ENCODE results near the gene PELI3. TPM values are rescaled to one million over a fixed set of nuclear protein-coding genes. Genes with fewer than 3 reads are reported as not detected.

PELI3 gene
- total RNA-seq, 4 donors from 2014 or later: 20.5 to 43.9 (median 29.9) TPM

DNA sequence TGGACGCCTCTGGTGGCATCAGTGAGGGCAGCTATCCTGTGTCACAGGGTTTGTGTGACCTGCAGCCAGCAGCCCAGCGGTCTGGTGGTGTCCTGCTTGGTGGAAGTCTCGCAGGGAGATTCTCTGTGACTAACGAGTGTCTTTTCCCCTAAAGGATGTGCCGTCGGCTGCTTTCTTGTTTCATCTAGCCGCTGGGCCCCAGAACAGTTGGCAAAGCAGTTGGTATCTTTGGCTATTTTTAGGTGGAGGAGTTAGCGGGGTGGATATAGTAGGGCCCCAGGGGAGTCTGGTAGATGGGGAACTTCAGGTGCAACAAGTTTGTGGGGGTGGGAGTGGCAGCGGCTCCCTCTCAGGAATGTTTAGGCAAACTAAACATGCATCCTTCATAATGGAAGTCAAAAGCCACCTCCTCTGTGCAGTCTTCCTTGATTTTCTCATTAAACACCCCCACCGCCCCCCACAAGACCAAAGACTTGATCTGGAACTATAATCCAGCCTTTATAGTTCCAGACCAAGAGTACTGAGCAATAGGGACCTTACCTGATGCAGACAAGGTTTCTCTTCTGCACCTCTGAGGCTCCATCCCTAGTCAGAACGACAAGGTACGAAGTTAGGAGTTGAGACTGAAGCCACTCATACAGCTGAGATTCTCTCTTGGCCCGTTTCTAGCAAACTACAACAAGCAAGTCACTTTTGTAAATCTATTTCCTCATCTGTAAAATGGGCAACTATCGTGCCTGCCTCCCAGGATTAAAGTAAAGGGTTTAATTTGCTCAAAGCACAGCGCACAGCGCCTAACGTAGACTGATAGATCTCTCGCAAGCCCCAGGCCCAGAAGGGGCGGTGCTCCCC lies 1.1 kb upstream of the PELI3 start:
- Histone ChIP-seq H3K36me3 (peaks cover 0 to 17% of the 10 kb centered on the region in 2 donors), H3K4me1 (peaks cover 0 to 34% (median 15%) of the 10 kb centered on the region in 3 donors), H3K4me3 (peak overlapping the region; percentile 79 to 91), H3K27me3 (no peaks in the 10 kb centered on the region), H3K27ac (peak overlapping the region in 3 of 4 donors; percentile 83 to 92 (median 85)), H3K9me3 (no peaks in the 10 kb centered on the region)
- no peak for ATAC-seq
- 29 to 34% methylated on average over 7 to 8 of the region's 19 CpGs for WGBS, 2 donors (ENCODE audit: low coverage in 1 of 2)
- no peak for TF ChIP-seq POLR2AphosphoS5 (IDR thresholded peaks at IDR 0.05)
- TF ChIP-seq, protein P1, sequence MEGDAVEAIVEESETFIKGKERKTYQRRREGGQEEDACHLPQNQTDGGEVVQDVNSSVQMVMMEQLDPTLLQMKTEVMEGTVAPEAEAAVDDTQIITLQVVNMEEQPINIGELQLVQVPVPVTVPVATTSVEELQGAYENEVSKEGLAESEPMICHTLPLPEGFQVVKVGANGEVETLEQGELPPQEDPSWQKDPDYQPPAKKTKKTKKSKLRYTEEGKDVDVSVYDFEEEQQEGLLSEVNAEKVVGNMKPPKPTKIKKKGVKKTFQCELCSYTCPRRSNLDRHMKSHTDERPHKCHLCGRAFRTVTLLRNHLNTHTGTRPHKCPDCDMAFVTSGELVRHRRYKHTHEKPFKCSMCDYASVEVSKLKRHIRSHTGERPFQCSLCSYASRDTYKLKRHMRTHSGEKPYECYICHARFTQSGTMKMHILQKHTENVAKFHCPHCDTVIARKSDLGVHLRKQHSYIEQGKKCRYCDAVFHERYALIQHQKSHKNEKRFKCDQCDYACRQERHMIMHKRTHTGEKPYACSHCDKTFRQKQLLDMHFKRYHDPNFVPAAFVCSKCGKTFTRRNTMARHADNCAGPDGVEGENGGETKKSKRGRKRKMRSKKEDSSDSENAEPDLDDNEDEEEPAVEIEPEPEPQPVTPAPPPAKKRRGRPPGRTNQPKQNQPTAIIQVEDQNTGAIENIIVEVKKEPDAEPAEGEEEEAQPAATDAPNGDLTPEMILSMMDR (IDR thresholded peaks at IDR 0.05): no peak
- no peak for TF ChIP-seq POLR2A (IDR thresholded peaks at IDR 0.05)
- TF ChIP-seq EP300 (IDR thresholded peaks at IDR 0.05): no peak

GRCh38 chr11:66467034-66467659 lies 442 bp downstream of the PELI3 start:
- WGBS, 2 donors (ENCODE audit: low coverage in 1 of 2): 0 to 5% methylated on average over 1 to 10 of the region's 72 CpGs
- TF ChIP-seq, protein P1 (IDR thresholded peaks at IDR 0.05): peak in 3 of 4 experiments; percentile 35 to 73 (median 68)
- no peak for TF ChIP-seq POLR2AphosphoS5 (IDR thresholded peaks at IDR 0.05)
- no peak for TF ChIP-seq POLR2A (IDR thresholded peaks at IDR 0.05)
- TF ChIP-seq EP300 (IDR thresholded peaks at IDR 0.05): no peak
- Histone ChIP-seq H3K36me3 (peaks cover 0 to 32% of the 10 kb centered on the region in 2 donors), H3K27me3 (no peaks in the 10 kb centered on the region), H3K4me1 (peaks cover 0 to 34% (median 15%) of the 10 kb centered on the region in 3 donors), H3K9me3 (no peaks in the 10 kb centered on the region), H3K4me3 (peak overlapping the region; percentile 79 to 91), H3K27ac (peak overlapping the region in 3 of 4 donors; percentile 83 to 92 (median 85))
- ATAC-seq: peak; percentile 65

- Histone ChIP-seq H3K27me3 (no peaks in the 10 kb centered on the region), H3K4me3 (peak overlapping the region; percentile 79 to 91), H3K36me3 (peaks cover 0 to 38% of the 10 kb centered on the region in 2 donors), H3K9me3 (no peaks in the 10 kb centered on the region), H3K4me1 (peaks cover 0 to 34% (median 15%) of the 10 kb centered on the region in 3 donors), H3K27ac (peak overlapping the region in 3 of 4 donors; percentile 83 to 92 (median 85))
- 43% methylated on average over 3 of the region's 6 CpGs; no CpG with 5 or more reads in 1 of the 2 donors for WGBS, 2 donors (ENCODE audit: low coverage in 1 of 2)
- TF ChIP-seq EP300 (IDR thresholded peaks at IDR 0.05) (no peak), POLR2AphosphoS5 (IDR thresholded peaks at IDR 0.05) (no peak), POLR2A (IDR thresholded peaks at IDR 0.05) (no peak)
- TF ChIP-seq, protein P1 (IDR thresholded peaks at IDR 0.05): no peak
- no peak for ATAC-seq
Measured at GRCh38 chr11:66467756-66468155, 1.1 kb downstream of the PELI3 start.

GRCh38 chr11:66468691-66469090 lies 2.0 kb downstream of the PELI3 start:
- Histone ChIP-seq H3K36me3 (peaks cover 0 to 48% of the 10 kb centered on the region in 2 donors), H3K4me3 (no peak overlapping the region), H3K27ac (no peak overlapping the region), H3K4me1 (peaks cover 0 to 34% (median 15%) of the 10 kb centered on the region in 3 donors), H3K9me3 (no peaks in the 10 kb centered on the region), H3K27me3 (no peaks in the 10 kb centered on the region)
- 80 to 87% methylated on average over 5 to 6 of the region's 6 CpGs for WGBS, 2 donors (ENCODE audit: low coverage in 1 of 2)
- ATAC-seq: no peak
- TF ChIP-seq, protein P1 (IDR thresholded peaks at IDR 0.05): no peak
- TF ChIP-seq EP300 (IDR thresholded peaks at IDR 0.05): no peak
- no peak for TF ChIP-seq POLR2A (IDR thresholded peaks at IDR 0.05)
- no peak for TF ChIP-seq POLR2AphosphoS5 (IDR thresholded peaks at IDR 0.05)
